Measurements from ENCODE around the gene ERCC1. TPM values are rescaled to one million over a fixed set of nuclear protein-coding genes. Genes with fewer than 3 reads are reported as not detected.

ERCC1 gene
- total and polyA plus RNA-seq, 2 of the 13 experiments (the other 11 are each of a cell fraction or from before 2014, with no cell fraction given) = 40.0 to 66.4 TPM

GRCh38 chr19:45469132-45469944 lies 45.6 kb upstream of the ERCC1 start (continued):
- TF ChIP-seq MEF2D (CRISPR knock-in tag; IDR thresholded peaks at IDR 0.05) (peak; percentile 71), FOXM1 (CRISPR knock-in tag; IDR thresholded peaks at IDR 0.05) (no peak), ZSCAN5A (CRISPR knock-in tag; IDR thresholded peaks at IDR 0.05; ENCODE audit: borderline replicate concordance) (no peak), PHF21A (CRISPR knock-in tag; IDR thresholded peaks at IDR 0.05) (peak; percentile 96), SOX6 (IDR thresholded peaks at IDR 0.05) (no peak), SOX6 (CRISPR knock-in tag; IDR thresholded peaks at IDR 0.05) (peak; percentile 76), ZNF10 (CRISPR knock-in tag; IDR thresholded peaks at IDR 0.05; ENCODE audit: borderline replicate concordance, low read depth) (no peak), ARID4A (CRISPR knock-in tag; IDR thresholded peaks at IDR 0.05; ENCODE audit: borderline replicate concordance) (peak; percentile 95), ARNT (IDR thresholded peaks at IDR 0.05) (no peak), PREB (CRISPR knock-in tag; IDR thresholded peaks at IDR 0.05) (no peak), ZBTB10 (CRISPR knock-in tag; IDR thresholded peaks at IDR 0.05; ENCODE audit: borderline replicate concordance) (peak; percentile 63; the same call in 1 of the 2 replicates), ZNF143 (CRISPR knock-in tag; IDR thresholded peaks at IDR 0.05) (peak; percentile 46; the same call in 1 of the 2 replicates), IRF2 (CRISPR knock-in tag; IDR thresholded peaks at IDR 0.05) (peak; percentile 66; the same call in 1 of the 2 replicates), MIER3 (CRISPR knock-in tag; IDR thresholded peaks at IDR 0.05; ENCODE audit: borderline replicate concordance) (peak; percentile 35; the same call in 1 of the 2 replicates), ZBTB37 (CRISPR knock-in tag; IDR thresholded peaks at IDR 0.05) (no peak)
